Activated CD4-positive, alpha-beta T cell treated with anti-CD3 and anti-CD28 coated beads, Interleukin-2, Interleukin-4, amounts not matched to agents 100 ng/mL and 50 ng/mL, durations not matched to agents 16 hours and 8 hours (primary cell): ENCODE results near the gene MBP.

Experiments
- DNase-seq: peaks from one replicate; pipeline ENCODE4 v3.0.0-alpha.2; 2020; ENCODE audit warnings: low spot score

MBP gene

GRCh38 chr18:77047803-77048419 lies 84.7 kb downstream of the MBP start:
- no peak for DNase-seq

- no peak for DNase-seq
Observed at GRCh38 chr18:77046994-77047393, 85.6 kb downstream of the MBP start.

- DNase-seq = no peak
Observed at GRCh38 chr18:77046409-77046808, 86.2 kb downstream of the MBP start.

GRCh38 chr18:77045677-77046076 lies 86.9 kb downstream of the MBP start:
- DNase-seq = no peak

- DNase-seq = no peak
Observed at GRCh38 chr18:77044866-77045664, 87.5 kb downstream of the MBP start.

GRCh38 chr18:77043541-77044280 lies 88.9 kb downstream of the MBP start:
- DNase-seq = no peak

- no peak for DNase-seq
Observed at GRCh38 chr18:77042583-77042982, 90.0 kb downstream of the MBP start.

- DNase-seq = no peak
Observed at GRCh38 chr18:77039196-77040130, 93.1 kb downstream of the MBP start.

- no peak for DNase-seq
Observed at GRCh38 chr18:77038182-77038858, 94.3 kb downstream of the MBP start.

- DNase-seq = no peak
Observed at GRCh38 chr18:77037567-77037966, 95.0 kb downstream of the MBP start.

- DNase-seq = no peak
Observed at GRCh38 chr18:77035380-77036187, 97.0 kb downstream of the MBP start.

GRCh38 chr18:77033575-77033974 lies 99.0 kb downstream of the MBP start:
- DNase-seq = no peak

GRCh38 chr18:77032181-77032701 lies 100.3 kb downstream of the MBP start:
- no peak for DNase-seq

- no peak for DNase-seq
Observed at GRCh38 chr18:77031662-77032061, 100.9 kb downstream of the MBP start.

GRCh38 chr18:77030201-77030600 lies 102.4 kb downstream of the MBP start:
- no peak for DNase-seq

- DNase-seq = no peak
Observed at GRCh38 chr18:77025831-77026363, 106.7 kb downstream of the MBP start.

- DNase-seq = no peak
Observed at GRCh38 chr18:77025123-77025522, 107.5 kb downstream of the MBP start.

GRCh38 chr18:77024476-77024875 lies 108.1 kb downstream of the MBP start:
- DNase-seq = no peak

GRCh38 chr18:77023102-77023782 lies 109.3 kb downstream of the MBP start:
- DNase-seq = no peak
